NCI-H2227 treated with DMSO at 0.1 percent for 48 hours (cell line): ENCODE data around the gene FHIP2A.
A peak's percentile ranks its signal among the peaks of the same experiment; 100 is the strongest.

Experiments
- DNase-seq: peaks from one replicate; lab custom pipeline; 2025; lab: John Stamatoyannopoulos, UW

The FHIP2A gene

GRCh38 chr10:114857922-114858629 is 36.5 kb downstream of the FHIP2A start:
- DNase-seq = no peak

DNA sequence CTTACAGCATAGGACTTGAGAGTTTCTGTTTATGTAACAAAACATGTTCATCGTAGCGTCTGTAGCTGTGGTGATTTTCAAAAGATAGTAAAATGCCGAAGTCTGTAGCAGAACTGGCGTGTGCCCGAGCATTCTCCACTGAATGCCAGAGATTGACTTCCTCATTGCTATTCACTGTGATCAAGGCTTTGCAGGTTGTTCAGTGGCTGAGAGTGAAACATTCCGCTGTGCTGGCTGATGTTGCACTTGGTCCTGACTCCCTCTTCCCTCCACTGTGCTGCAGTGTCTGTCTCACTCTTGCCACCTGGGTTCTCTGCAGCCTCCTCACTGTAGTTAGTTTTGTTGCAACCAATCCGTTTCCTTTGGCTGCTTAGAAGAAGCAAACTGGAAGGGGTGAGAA is 37.6 kb downstream of the FHIP2A start:
- DNase-seq = no peak

DNA sequence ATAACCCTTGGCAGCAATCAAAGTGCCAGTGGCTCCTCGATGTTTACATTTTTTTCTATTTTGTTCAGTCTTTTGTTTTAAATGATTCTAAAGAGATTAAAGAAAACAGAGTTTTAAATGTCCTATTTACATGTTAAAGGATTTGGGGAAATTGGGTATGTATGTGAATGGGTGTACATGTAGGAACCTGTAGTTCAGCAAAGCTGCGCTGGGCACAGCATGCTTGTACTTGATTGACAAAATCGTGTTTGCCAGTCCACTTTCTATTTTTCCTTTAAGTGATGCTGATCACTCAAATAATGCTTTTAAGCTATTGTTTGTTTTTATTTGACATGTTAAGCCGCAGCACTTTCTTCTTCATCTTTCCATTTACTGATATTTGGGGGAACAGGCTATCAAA is 40.9 kb downstream of the FHIP2A start:
- DNase-seq = no peak

- no peak for DNase-seq
These were observed 45.8 kb downstream of the FHIP2A start for GRCh38 chr10:114867365-114867764.

- DNase-seq = peak; percentile 11
These were observed 47.4 kb downstream of the FHIP2A start for GRCh38 chr10:114868870-114869519.

DNA sequence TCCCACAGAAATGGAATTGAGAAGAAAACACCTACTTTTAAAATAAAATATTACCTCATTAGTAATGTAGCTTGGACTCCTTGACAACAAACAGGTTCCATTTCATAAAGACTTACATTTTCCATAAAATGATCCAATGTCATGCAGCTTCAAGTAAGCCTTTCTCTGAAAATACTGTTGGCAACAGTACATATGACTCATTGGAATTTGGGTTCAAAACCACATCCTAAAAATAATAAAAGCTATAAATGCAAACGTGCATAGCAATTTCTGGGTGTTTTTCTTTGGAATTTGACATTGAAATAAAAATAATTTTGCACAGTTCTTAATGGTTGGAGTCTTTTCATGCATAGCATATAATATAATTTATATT is 47.9 kb downstream of the FHIP2A start:
- no peak for DNase-seq

GRCh38 chr10:114870486-114870885 is 48.9 kb downstream of the FHIP2A start:
- peak; percentile 20 for DNase-seq

GRCh38 chr10:114871379-114871778 is 49.8 kb downstream of the FHIP2A start:
- peak; percentile 11 for DNase-seq
